SW480 (cell line): ENCODE measurements around the gene PDXK.
A peak's percentile ranks its signal among the peaks of the same experiment; 100 is the strongest.
"Not testable (repeated sequence)": the region's sequence is repeated elsewhere in the genome, so short reads cannot be mapped to it uniquely, and the experiment has no call there.

Experiments used
- DNase-seq: peaks from one replicate; pipeline ENCODE4 v3.0.0-alpha.2; 2016; ENCODE audit warnings: low spot score

The PDXK gene

DNA sequence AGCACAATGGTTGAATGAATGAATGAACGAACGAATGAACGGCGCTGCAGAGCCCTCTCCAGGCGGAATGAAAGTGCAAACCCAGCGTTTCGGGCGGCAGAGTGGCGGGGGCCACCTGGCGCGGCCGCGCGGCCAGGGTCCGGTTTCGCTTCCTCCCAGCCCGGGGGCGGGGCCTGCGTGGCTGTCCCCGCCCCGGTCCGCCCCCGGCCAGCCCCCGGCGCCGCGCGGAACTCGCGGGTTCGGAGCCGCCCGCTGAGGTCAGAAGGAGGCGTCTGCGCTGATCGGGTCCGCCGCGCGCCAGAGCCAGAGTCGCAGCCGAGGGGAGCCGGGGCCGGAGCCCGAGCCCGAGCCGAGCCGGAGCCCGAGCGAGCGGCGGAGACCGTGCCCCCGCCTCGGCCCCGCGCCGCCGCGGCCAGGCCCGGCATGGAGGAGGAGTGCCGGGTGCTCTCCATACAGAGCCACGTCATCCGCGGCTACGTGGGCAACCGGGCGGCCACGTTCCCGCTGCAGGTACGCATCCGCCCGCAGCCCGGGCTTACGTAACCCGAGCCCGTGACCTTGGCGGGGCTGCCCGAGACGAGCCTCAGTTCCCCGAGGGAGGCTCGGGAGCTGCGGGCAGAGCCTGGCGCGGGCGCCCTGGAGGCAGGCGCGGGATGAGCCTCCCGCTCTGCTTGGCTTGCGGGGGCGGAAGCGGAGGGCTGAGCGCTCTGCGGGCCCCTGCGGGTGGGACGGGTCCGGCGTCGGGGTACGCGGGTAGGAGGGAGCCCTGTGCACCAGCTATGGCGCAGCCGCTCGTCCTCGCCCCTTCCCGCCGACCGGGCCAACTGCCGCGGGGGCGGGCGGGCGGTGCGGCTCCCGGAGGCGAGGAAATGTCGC, at the start of gene PDXK:
Gene PDXK (plus strand): TSS at position 258 of the 876 bp plus-strand sequence. CDS start 166 bp downstream, at position 424.
- peak; percentile 78 for DNase-seq

DNA sequence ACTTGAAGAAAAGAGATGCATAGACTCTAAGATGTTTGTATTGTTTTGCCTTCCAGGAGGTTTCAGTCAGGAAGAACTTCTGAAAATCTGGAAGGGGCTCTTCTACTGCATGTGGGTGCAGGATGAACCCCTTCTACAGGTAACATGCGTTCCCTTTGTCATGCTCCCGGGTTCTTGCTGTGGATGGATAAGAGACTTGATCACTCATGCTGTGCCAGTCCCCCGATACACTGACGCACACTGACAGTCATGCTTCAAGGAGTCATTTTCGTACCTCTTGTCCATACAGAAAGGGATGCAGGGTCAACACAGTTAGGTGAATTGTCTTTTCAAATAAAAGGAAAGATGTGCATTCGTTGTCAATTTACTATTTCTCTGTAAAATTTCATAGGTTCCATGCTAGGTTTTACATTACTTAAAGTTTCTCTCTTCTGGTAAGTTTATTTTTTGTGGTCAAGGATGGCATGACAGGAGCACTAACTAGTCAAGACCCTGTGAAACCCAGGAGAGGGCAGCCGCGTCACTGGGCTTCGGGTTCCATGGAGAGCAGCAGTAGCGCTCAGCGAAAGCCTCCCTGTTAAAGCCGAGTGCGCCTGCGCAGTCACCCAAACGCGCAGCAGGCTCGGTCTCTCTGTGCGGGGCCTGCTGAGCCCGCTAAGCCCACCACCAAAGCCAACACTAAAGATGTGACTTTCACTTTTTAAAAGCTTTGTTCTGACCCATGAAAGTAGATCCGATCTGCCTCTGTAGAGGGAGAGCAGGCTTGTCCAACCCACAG, 48.9 kb upstream of the PDXK start:
- no peak for DNase-seq

DNA sequence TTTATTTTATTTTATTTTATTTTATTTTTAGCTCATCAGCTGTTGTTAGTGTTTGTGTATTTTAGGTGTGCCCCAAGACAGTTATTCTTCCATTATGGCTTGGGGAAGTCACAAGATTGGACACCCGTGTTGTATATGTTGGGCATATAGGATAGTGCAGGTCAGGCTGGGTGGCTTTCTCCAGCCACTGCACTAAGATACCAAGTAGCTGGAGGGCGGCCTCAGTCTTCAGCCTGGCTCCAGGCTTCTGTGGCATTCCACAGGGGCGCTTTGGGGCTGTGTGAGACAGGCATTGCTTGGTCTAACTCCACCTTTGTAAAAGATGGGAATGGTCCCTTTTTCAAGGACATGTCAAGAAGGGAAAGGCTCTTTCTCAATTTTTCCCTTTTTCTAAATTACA, 43.1 kb upstream of the PDXK start:
- no peak for DNase-seq

DNA sequence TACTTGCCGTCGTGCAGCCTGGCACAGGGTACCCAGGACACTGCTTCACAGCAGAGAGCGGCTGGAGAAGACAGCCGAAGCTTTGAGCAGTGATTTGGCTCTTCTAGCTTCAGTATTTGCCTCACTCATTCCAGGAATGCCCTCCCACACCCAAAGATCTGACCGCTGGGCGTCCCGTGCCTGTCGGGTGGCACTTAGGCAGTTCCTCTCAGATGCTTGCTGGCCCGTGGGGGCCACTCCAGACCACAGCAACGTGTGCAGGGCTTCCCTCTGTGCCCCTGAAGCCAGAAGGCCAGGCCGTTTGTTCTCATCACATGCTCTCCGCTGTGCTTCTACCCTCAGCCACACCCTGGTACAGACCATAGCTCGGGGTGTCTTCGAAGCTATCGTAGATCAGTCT, 42.5 kb upstream of the PDXK start:
- DNase-seq = no peak

DNA sequence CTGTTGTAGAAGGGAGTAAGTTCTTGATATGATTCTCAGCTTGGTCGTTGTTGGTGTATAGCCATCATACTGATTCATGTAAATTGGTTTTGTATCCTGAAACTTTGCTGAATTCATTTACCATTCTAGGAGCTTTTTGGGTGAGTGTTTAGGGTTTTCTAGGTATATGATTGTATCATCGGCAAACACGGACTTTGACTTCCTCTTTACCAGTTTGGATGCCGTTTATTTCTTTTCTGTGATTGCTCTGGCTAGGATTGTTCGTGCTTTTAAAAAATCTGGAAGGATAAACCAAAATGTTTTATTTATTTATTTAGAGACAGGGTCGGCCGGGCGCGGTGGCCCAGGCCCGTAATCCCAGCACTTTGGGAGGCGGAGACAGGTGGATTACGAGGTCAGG, 39.0 kb upstream of the PDXK start:
- DNase-seq = no peak

DNA sequence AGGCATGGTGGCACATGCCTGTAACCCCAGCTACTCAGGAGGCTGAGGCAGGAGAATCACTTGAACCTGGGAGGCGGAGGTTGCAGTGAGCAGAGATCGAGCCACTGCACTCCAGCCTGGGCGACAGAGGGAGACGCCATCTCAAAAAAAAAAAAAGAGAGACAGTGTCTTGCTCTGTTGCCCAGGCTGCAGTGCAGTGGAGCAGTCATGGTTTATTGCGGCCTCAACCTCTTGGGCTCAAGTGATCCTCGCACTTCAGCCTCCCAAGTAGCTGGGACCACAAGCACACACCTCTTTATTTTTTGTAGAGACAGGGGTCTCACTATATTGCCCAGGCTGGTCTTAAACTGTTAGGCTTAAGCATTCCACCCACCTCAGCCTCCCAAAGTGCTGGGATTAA, 38.5 kb upstream of the PDXK start:
- not testable (repeated sequence) for DNase-seq

DNA sequence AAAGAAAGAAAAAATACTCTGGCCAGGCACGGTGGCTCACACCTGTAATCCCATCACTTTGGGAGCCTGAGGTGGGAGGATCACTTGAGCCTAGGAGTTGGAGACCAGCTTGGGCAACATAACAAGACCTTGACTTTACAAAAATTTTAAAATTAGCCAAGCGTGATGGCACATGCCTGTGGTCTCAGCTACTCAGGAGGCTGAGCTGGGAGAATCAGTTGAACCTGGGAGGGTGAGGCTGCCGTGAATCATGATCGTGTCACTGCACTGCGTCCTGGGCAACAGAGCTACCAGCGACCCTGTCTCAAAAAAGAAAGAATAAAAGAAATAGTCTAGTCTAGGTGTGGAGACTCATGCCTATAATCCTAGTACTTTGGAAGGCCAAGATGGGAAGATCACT, 37.3 kb upstream of the PDXK start:
- no peak for DNase-seq

DNA sequence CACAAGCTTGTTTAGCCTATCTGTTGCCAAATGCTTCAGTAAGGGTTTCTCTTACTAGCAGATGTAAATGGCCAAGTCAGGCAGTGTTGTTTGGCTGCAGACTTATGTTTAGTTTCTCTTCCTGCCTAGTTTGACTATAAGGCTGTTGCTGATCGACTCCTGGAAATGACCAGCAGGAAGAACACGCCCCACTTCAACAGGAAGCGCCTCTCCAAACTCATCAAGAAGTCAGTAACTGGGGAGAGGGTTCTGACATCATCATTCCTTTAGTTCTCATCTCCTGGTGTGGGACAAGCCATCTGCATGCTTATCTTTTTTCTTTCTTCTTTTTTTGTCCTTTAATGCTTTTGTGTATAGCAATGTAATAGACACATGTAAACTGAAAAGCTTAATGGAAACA, 34.5 kb upstream of the PDXK start:
- no peak for DNase-seq

DNA sequence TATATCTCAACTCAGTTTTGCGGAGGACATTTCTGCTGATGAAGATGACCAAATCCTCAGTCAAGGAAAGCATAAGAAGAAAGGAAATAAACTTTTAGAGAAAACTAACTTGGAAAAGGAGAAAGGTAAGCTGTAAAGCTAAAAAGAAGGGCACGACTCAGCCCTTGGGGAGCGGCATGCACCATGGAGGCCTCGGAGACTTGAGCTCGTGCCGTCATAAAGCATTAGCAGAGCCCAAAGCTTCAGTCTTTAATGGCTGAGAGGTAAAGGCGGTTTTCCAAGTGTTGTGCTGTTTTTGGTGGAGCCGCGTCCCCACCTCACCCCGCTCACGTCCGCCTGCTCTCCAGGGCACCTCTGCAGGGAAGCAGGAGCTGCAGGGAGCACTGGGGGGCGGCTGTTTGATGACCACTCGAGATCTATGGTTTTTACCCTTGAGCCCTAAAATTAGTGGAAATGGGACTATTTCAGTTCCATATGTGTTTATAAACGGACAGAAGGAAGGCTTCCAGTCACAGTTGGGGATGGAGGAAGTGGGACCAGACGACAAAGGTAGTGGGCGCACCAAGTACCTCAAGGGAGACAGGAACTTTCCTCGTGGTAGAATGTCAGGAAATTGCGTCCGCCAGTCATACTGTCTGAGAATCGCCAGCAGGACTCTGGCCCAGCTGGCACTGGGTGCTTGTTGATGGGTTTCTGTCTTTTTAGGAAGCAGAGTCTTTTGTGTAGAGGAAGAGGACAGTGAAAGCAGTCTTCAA, 31.9 kb upstream of the PDXK start:
- no peak for DNase-seq

DNA sequence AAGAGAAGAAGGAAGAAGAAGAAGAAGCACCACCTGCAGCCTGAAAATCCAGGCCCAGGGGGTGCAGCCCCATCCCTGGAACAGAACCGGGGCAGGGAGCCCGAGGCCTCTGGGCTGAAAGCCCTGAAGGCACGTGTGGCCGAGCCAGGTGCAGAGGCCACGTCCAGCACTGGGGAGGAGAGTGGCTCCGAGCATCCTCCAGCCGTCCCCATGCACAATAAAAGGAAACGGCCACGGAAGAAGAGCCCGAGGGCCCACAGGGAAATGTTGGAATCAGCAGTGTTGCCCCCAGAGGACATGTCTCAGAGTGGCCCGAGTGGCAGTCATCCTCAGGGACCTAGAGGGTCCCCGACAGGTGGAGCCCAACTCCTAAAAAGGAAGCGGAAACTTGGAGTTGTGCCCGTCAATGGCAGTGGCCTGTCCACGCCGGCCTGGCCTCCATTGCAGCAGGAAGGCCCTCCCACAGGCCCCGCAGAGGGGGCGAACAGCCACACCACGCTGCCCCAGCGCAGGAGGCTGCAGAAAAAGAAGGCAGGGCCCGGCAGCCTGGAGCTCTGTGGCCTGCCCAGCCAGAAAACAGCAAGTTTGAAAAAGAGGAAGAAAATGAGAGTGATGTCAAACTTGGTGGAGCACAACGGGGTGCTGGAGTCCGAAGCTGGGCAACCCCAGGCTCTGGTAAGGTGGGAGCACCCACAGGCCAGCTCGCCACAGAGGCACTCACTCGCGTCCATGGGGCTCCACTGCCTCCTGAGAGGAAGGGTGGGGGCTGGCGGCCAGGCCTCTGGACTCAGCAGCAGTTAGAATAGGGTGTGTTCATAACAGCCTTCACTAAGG, 31.1 kb upstream of the PDXK start:
- DNase-seq = no peak

DNA sequence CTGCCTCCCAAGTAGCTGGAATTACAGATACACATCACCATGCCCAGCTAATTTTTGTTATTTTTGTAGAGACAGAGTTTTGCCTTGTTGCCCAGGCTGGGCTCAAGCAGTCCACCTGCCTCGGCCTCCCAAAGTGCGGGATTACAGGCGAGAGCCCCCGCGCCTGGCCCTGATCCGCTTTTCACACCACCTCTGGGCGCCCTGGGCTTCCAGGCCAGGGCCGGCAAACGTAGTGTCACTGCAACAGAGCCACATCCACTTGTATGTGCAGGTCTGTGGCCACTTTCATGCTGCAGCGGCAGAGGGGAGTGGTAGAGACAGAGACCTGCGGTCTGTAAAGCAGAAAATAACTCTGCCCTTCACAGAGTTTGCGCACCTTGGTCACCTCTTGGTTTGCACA, 30.0 kb upstream of the PDXK start:
- DNase-seq = no peak

DNA sequence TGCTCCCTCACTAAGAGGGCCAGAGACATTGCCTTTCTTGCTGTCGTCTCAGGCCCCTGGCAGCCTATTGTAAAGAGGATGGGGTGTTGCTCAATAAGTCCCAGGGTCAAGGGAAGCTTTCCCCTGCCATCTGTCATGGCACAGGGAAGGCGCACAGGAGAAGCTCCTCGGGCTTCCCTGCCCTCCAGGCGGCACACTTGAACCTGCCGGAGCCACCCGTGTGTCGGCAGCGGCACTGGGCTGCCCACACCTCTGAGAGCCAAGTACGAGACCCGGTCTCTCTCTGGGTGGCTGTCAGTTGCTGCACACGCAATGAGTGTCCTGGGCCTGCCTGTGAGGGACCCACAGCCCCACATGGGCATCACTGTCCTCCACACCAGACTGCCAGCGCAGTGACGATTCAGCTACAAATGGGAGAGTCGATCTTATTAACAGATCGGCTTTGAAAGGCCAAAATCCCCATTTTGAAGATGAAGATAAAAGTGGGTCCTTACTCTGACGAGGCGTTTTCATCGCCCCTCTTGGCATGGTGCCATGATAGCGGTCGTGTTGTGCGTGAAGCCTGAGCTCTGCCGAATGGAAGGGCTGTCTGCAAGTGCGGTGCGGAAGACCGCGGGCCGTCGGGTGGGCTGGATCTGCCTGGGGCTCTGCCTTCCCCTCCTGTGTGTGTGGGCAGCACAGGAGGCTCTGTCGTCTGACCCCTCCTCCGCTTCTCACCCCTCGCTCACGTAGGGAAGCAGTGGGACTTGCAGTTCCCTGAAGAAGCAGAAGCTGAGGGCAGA, 29.2 kb upstream of the PDXK start:
- no peak for DNase-seq

DNA sequence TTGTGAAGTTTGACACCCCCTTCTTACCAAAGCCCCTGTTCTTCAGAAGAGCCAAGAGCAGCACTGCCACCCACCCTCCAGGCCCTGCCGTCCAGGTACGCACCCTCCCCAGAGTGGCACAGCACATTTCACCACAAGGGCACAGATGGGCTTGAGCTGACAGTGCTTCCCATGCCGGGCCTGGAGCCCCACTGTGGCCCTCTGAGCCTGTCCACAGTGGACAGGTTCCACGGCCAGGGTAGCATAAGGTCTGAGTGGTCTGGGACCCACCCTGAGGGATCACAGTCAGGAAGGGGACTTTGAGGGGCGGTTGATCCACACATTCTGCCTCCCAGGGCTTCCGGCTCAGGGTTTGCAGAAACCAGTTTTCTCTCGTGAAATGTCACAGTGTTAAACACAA, 28.6 kb upstream of the PDXK start:
- DNase-seq = no peak

DNA sequence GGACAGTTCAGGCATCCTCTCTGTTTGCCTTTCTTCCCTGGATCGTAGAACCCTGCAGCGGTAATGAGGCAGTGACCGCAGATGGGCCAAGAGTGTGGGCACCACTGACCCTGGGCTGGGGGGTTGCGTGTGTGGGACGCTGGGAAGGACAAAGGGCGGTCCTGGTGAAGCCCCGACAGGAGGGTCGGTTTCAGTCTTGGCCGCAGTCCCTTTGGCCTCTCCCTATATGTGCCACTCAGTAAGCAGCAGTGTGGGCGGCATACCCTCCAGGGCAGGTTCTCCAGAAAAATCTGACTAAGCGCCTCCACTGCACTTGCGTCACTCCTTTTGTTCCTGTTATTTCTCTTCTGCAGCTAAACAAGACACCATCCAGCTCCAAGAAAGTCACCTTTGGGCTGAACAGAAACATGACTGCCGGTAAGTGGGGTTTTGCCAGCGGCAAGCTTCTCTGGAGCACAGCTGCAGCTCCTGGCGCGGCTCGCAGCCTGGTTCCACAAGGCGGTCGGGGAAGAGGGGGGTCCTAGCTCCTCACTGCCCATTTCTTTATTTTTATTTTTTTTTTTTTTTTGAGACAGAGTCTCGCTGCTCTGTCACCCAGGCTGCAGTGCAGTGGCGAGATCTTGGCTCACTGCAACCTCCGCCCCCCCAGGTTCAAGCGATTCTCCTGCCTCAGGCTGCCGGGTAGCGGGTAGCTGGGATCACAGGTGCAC, 27.7 kb upstream of the PDXK start:
- no peak for DNase-seq

DNA sequence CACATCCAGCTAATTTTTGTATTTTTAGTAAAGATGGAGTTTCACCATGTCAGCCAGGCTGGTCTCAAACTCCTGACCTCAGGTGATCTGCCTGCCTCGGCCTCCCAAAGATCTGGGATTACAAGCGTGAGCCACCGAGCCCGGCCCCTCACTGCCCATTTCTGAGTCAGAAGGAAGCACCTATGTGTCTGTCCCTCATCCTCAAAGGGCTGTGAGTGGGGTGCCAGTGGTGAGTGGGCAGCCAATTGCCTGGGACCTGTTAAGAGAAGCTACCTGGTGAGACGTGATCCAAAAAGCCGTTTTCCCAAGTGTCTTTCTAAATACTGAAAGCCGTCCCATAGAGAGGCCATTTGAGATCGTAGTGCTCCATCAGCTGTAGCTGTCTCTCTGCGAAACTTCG, 27.1 kb upstream of the PDXK start:
- no peak for DNase-seq

DNA sequence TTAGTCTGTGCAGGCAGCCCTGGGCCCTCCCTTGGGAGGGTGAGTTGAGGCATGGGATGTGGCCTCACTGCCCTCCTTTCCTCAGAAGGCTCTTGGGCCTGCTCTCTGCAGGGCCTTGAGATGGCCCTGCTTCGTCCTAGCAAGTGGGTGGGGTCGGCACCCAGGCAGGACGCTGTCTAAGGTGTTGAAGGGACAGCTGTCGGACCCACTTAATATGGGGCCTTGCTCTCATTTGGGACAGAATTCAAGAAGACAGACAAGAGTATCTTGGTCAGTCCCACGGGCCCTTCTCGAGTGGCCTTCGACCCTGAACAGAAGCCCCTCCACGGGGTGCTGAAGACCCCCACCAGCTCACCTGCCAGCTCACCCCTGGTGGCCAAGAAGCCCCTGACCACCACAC, 26.0 kb upstream of the PDXK start:
- DNase-seq = no peak

DNA sequence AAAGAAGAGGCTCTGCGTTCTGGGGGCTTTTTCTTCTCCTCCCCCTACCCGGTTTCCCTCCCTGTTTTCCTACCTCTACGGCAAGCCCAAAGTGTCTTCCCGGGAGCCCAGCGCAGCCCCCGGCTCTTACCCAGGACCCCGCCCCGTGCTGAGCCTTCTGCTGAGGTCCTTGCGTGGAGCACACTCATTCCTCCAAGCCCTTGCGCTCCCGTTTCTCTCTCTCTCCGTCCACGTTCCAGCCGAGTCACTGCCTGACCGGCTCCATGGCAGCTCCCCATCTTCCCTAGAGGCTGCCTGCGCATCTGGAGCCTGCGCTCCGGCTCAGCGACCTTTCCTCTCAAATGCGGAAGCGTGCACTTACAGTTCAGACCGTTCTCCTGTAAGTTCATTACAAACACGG, 24.9 kb upstream of the PDXK start:
- no peak for DNase-seq

DNA sequence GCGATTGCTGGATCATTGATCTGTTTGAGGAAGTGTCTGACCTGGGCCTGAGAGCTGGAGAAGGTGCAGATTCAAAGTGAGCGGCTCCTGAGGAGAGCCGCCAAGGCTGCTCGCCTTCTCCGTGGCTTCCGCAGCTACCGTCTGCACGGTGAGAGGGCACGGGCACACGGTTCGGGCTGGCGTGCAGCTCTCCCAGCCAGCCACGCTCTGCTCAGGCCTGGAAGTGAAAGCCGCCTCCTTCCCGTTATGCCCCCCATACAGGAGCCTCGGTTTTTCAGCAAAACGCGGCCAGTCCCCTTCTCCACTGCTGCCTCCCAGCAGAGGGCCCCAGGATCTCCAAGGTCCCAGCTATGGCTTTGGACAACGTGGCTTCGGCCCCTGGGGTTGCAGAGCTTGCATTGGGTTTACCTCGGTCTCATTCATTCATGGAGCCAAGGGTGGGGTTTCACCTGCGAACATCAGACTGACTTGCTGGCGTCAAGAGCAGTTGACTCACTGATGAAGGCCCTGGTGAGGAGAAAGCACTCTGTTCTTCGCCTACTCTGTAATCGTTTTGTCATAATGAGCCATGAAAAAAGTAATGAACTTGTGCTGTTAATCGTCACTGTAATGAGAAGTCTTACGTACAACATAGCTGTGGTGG, 24.4 kb upstream of the PDXK start:
- no peak for DNase-seq

DNA sequence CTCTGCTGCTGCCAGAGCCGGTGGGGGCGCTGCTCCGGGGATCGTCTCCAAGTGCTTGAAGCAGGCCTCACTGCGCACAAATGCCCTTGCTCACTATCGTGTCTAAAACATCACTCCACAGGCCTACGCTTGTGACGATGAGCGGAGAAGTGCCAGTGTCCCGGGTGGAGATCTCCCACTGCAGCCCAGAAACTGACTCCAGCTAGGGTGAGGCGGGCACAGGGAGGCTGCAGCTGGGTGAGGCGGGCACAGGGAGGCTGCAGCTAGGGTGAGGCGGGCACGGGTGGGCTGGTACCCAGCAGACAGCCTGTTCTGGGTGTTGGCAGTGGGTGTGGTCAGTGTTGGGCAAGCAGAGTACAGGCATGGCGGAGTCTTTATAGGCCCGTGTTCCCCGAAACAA, 22.7 kb upstream of the PDXK start:
- no peak for DNase-seq
